Measurements from ENCODE around the gene RPS6KC1.
A peak's percentile ranks its signal among the peaks of the same experiment; 100 is the strongest.

The RPS6KC1 gene

GRCh38 chr1:213227458-213227857 is 176.4 kb downstream of the RPS6KC1 start:
- DNase-seq (ENCODE audit: low read depth): no peak

GRCh38 chr1:213231795-213232231 is 180.8 kb downstream of the RPS6KC1 start:
- DNase-seq (ENCODE audit: low read depth): no peak

GRCh38 chr1:213242883-213243282 is 191.8 kb downstream of the RPS6KC1 start:
- no peak for DNase-seq (ENCODE audit: low read depth)

DNA sequence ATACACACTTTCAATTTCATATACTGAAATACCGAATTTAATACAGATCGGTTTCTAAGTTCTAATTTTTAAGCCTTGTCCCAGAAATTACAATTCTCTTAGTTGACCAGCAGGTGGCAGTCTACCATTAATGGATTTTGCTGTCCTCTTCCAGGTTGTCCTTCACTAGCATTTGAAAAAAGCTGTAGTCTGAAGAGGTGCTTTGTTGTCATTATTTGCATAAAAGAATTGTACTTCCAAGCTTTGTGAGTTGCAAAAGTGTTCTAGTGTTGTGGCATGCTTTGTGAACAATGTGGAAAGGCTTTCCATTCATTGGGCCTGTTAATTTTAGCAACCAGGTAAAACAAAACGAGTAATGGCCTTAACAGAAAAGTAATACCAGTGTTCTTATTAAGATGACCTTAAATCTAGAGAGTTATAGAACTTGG is 193.6 kb downstream of the RPS6KC1 start:
- peak; percentile 53 for DNase-seq (ENCODE audit: low read depth)

DNA sequence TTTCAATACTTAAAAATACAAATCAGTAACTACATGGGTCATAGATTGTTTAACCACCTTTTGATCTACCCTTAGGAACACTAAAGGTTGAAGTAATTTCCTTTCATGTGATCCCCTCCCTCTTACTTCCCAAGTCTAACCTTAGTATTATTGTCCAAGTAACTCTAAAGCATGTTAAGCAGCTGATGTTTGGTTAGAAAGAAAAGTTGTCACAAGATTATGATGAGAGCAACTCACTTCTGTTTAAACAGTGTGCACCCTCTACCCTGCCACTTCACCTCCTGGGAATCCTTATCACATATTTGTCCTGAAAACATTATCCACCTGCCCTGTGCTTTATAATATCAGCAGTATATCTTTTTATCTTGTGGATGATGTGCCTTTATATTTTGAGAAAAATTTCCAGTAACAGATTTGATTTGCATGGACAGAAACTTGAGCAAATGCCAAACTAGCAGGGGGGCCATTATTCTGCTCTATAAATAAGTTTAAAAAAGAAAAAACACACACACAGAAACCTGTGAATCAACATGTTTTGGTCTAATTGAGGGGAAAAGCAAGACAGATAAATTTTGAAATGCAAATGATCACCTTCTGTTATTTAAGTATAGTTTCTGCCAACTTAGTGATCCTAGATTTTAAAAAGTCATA is 194.3 kb downstream of the RPS6KC1 start:
- no peak for DNase-seq (ENCODE audit: low read depth)

GRCh38 chr1:213247038-213247437 is 196.0 kb downstream of the RPS6KC1 start:
- DNase-seq (ENCODE audit: low read depth): no peak

DNA sequence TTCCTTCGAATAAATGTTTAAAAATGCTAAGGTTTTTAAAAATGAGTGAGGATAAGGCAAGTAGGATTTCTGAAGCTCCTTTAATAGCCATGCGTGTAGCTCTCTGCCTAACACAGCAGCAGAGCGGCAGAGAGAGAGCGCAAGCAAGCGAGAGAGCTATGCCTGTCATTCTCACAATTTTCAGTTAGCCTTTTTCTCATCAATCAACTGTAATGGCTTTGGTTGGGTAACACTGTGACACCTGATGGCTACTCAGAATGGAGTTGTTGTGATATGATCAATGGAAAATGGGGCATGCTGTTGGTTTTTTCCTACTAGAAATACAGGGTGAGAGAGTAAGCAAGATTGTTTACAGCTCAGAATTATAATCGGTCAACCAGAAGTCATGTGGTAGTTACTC is 198.4 kb downstream of the RPS6KC1 start:
- no peak for DNase-seq (ENCODE audit: low read depth)

DNA sequence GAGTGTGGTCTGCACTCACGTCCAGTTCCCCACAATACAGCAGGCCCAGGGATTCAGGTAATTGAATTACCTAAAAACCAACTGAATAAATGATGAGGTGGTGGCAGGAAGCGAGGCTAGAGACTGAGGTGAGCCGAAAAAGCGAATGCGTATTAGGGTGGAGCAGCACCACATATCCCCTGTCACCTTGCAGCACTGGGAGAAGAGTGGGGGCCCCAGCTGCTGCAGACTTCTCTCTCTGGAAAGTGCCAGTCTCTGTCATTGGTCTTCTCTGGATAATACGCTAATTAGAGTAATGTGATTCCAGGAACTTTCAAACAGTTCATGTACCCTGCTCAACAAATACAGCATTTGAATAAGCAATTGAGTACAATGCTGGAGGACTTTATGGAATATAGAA is 199.0 kb downstream of the RPS6KC1 start:
- no peak for DNase-seq (ENCODE audit: low read depth)

GRCh38 chr1:213250446-213250845 is 199.4 kb downstream of the RPS6KC1 start:
- DNase-seq (ENCODE audit: low read depth): no peak

- DNase-seq (ENCODE audit: low read depth): no peak
Measured at GRCh38 chr1:213251972-213252371, 200.9 kb downstream of the RPS6KC1 start.

DNA sequence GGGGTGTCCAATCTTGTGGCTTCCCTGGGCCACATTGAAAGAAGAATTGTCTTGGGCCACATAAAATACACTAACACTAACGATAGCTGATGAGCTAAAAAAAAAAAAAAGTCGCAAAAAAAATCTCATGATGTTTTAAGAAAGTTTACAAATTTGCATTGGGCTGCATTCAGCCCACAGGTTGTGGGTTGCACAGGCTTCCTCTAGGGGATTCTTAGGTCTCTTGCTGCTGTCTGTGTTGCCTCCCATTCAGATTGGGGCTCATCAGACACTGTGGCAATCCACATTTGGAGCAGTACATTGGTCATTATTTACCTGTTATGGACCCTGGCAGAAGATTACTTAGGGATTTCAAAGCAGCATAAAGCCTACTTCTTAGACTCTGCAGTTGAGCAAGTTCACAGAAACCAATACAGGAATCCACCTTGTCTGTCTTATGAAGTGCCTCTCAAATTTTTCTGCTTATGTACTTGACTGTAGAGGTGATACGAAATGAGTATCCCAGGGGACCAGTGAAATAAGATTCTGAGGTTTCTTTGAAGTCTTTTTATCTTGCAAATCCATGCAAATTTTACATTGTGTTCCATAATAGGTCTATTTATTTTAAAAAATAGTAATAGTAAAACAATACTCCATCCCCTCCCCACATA is 205.5 kb downstream of the RPS6KC1 start:
- no peak for DNase-seq (ENCODE audit: low read depth)

DNA sequence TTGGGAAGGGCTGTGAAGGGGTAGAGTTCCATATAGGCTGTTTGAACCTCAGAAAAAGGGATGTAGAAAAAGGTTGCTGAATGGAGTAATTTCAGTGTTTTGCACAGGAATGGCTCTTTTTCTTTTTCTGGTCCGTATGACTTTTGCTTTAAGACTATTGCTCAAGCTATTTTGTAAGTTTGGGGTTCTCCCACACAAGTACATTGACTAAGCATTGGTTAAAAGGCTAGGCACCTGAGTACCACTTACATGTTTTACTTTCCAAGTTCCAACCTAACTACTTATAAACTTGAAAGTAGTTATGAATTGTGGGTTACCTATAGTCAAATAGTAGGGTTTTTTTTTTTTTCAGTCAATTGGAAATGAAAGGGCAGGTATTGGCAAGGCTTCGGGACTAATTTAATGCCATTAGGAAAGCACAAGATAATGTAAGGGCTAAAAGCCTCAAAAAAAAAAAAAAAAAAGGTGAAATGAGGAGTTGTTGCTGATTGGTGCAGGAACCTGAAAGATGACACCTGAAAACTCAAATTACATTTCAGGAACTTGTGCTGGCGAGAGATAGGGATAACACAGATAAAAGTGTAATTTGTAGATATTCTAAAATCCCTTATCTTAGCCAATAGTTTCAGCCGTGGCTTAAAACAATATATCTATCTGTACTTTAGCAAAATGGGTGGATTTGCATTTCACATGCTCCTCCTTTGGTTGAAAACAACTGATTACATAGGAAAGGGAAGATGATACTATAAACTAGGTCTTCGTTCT is 209.5 kb downstream of the RPS6KC1 start:
- no peak for DNase-seq (ENCODE audit: low read depth)

DNA sequence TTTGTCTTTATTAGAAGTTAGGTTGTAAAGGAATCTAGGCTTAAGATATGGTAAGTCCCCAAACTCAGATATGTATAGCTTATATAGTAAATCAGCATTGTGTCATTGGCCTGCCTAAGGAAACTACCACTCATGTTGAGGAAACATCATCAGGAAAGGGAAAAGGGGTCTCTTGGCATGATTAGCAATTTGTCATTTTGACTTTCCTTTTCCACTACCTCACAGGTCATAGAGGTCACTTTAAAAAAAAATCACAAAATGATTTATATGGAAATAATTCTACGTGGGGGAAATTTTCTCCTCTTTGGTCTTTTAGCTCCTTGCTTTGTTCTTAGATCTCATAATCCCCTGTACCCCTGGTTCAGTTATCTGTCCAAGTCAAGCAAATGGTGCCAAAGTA is 213.5 kb downstream of the RPS6KC1 start:
- no peak for DNase-seq (ENCODE audit: low read depth)

- DNase-seq (ENCODE audit: low read depth): no peak
Measured at GRCh38 chr1:213266983-213267772, 216.1 kb downstream of the RPS6KC1 start.

DNA sequence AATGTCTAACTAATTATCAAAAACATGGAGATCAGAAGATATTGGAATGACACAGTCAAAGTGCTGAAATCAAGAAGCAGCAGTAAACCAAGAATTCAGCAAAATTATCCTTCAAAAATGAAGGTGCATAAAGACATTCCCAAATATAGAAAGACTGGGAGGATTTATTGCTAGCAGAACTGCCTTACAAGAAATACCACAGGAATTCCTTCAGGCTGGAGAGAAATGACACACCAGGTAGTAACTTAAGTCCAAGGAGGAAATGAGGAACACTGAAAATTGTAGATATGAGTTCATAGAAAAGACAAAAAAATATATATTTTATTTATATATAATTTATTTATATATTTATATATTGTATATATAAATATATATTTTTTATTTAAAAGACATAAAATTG is 217.2 kb downstream of the RPS6KC1 start:
- DNase-seq (ENCODE audit: low read depth): peak; percentile 54

DNA sequence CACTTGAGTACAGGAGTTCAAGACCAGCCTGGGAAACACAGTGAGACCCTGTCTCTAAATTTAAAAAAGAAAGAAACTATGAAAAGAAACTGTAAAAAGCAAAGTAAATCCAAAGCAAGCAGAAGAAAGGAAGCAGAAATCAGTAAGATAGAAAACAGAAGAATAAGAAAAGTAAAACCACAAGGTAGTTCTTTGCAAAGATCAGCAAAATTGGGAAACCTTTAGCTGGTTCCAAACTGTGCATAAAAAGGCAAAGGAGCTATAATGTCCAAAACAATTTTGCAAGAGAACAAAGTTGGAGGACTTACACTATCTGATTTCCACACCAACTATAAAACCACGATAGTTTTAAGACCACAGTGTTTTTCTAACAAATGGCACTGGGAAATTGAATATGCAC is 218.8 kb downstream of the RPS6KC1 start:
- no peak for DNase-seq (ENCODE audit: low read depth)

GRCh38 chr1:213273546-213273945 is 222.5 kb downstream of the RPS6KC1 start:
- DNase-seq (ENCODE audit: low read depth): no peak

- DNase-seq (ENCODE audit: low read depth): no peak
Measured at GRCh38 chr1:213274140-213274539, 223.1 kb downstream of the RPS6KC1 start.

- DNase-seq (ENCODE audit: low read depth): no peak
Measured at GRCh38 chr1:213275293-213275692, 224.3 kb downstream of the RPS6KC1 start.

GRCh38 chr1:213276236-213276635 is 225.2 kb downstream of the RPS6KC1 start:
- DNase-seq (ENCODE audit: low read depth): no peak

DNA sequence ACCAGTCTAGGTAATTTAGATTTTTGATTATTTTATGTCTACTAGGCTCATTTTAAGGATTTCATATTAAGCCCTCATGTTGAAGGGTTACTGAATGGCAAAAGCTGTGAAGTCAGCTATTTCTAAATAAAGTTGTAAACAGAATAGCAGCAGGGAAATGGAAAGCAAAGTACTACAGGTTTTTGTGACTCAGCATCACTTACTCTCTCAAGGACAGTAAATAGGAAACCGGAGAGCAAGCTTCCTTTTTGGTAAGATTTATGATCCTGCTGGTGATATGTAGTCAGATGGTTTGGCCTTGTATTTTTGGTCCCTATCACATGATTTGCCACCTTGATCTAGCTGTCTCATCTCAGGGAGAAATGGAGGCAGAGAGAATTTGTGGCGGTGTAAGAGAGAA is 226.0 kb downstream of the RPS6KC1 start:
- peak; percentile 53 for DNase-seq (ENCODE audit: low read depth)

DNA sequence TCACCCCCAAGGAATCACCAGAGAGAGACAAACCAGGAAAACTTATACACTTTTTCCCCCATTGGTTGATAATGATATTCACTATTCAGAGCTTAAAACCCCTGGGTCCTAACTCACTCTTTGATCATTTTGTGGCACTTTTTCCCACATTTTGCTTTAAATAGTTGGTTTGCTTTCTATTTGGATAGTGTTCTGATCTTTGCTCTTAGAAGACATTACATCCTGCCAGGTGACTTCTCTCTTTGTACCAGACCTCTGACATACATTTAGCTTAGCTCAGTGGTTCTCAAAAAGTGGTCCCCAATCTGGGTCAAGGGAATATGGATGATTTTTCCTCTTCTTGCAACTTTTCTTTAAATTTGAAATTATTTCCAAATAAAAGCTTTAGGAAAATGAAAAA is 228.4 kb downstream of the RPS6KC1 start:
- DNase-seq (ENCODE audit: low read depth): no peak

Data from iris pigment epithelial cell (primary cell).